ENCODE results near the gene PPP3CA.
"Not testable (repeated sequence)": the region's sequence is repeated elsewhere in the genome, so short reads cannot be mapped to it uniquely, and the experiment has no call there.

Gene PPP3CA

GRCh38 chr4:101244349-101244748 is 103.0 kb downstream of the PPP3CA start:
- no peak for DNase-seq

DNA sequence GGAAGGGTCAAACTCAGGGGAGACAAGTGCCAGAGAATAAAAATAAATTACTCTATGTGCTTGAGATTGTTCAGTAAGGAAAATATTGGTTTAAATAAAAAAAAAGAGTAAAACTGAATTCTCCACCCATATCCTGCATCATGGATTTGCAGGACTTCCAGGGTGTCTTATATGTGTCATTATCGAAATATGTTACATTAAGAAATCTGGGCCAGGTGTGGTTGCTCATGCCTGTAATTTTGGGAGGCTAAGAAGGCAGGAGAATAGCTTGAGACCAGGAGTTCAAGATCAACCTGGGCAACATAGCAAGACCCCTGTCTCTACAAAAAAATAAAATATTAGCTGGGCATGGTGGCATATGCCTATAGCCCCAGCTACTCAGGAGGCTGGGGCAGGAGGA is 104.9 kb downstream of the PPP3CA start:
- no peak for DNase-seq

- no peak for DNase-seq
Observed at GRCh38 chr4:101240099-101240498, 107.2 kb downstream of the PPP3CA start.

DNA sequence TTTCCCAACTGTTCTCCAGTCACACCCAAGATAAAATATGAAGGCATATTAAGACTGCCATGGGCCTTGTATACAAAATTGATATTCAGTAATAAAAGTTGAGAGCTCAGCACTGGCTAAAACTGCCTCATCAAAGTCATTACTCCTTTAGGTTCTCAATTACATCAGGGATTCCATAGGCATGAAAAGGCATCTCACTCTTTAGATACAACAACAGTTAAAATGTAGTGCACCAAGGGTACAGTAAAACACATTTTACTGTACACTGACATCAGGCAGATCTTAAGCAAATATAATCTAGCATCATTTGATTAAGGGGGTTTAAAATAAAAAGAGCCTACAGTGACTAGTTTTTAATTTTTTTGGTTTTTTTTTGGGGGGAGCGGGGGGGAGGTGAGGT is 107.7 kb downstream of the PPP3CA start:
- no peak for DNase-seq

DNA sequence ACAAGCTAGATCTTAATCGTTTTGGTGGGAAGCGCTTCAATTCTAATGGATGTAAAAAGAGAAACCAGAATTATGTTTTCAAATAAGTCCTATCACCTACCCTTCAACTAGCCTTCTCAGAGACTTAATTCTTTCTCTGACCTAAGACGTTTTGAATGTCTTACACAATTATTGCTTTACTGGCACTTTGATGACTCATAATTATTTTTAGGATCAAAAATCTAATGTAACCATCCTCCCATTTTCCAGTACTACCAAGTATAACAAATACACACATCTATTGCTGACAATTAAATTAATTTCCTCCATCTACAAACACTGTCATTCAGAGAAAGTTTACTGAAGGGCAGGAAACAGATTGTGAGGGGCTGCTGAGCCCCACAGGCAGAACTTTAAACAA is 108.6 kb downstream of the PPP3CA start:
- no peak for DNase-seq

DNA sequence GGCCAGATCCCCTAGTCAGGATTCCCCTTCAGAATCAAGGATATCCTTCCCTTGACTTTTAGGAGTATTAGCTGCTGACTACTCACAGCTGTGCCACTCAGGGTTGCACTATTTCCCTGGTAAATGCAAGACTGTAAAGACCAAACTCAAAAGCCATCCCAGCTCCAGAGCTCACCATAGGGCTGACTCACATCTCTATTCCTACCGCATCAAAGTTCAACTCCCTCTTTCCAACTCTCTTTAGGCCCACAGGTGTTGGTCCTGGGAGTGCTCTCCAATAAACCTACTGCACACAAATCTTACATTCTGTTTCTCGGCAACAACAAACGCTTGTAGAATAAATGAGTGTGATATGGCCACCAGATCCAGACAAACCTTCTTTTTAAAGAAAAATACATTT is 109.6 kb downstream of the PPP3CA start:
- DNase-seq: no peak

- DNase-seq: no peak
Observed at GRCh38 chr4:101236097-101236496, 111.2 kb downstream of the PPP3CA start.

DNA sequence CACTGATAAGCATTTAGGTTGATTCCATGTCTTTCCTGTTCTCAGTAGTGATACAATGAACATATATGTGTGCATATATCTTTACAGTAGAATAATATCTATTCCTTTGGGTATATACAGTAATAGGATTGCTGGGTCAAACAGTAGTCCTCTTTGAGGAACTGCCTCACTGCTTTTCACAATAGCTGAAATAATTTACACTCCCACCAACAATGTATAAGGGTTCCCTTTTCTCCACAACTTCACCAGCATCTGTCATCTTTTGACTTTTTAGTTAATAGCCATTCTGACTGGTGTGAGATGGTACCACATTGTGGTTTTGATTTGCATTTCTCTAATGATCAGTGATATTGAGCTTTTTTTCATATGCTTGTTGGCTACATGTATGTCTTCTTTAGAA is 113.2 kb downstream of the PPP3CA start:
- not testable (repeated sequence) for DNase-seq

DNA sequence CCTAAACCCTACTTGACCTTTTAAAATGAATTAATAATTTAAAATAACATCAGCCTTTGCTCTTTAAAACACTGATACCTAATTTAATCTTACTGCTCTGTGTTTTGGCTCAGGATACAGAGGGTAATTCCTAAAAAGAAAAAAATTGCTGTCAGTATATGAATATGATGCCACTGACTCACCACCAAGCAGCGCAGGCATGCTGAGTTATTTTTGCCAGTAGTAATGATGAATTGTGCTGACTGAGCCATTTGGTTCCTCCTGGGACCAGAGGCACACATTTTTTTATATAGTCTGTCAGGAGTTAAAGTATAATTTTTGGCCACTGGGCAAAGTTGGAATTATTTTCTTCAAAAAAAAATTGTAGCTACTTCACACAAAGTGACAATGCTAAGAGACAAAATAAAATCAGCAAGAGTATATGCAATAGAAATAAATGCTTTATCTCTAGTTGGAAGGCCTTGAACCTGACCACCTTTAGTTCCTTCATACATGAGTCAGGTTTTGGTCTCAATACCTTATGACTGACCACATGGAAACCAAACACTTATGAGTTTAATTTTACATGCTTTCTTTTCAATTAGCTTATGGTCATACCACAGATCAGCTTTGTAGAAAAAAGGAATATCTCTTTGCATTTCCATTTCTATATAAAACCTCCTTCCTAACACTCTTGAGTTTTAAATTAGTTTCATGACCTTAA is 115.1 kb downstream of the PPP3CA start:
- DNase-seq: no peak

DNA sequence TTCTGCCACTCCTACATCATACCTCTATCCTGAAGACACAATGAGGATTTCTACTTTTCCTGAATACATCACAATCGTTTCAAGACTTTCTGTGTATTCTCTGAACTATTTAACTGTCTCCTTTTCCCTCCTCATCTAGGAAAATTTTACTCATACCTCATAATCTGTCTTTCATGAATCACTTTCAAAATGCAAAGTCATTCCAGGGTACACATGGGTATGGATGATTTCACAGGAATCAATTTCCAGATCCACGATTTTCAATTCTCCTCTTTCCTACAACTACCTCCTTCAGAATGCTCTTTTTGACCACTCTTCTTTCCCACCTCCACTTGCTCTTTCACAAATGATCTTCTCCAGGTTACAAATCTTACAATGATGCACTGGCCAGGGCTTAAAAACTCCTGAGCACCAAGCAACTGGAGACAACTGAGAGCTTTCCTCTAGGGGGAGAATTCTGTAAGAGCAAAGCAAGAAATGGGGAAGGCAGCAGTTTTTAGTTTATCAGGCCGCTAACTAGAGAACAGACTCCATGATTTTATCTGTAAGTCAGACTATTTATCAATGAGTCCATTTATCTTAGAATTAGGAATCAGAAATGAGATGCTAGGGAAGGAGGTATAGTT is 116.4 kb downstream of the PPP3CA start:
- no peak for DNase-seq

DNA sequence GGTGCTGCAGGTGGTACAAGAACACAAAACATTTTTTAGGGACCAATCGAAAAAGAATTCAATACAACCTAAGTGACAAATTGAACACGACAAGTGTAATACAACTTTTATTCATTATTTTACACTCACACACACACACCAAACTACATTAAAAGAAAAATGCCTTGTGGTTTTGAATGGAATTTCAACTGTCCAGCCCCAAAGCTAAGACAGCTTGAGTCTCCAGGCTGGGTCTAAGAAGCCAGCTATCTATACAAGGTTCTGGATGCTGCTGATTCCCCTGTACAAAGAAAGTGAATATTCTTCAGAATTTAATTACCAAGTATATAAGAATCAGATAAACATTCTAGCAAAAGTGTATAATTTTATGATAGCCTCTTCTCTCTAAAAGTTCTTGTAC is 118.2 kb downstream of the PPP3CA start:
- no peak for DNase-seq

- no peak for DNase-seq
Observed at GRCh38 chr4:101227715-101228114, 119.6 kb downstream of the PPP3CA start.

- no peak for DNase-seq
Observed at GRCh38 chr4:101224358-101225218, 122.7 kb downstream of the PPP3CA start.

DNA sequence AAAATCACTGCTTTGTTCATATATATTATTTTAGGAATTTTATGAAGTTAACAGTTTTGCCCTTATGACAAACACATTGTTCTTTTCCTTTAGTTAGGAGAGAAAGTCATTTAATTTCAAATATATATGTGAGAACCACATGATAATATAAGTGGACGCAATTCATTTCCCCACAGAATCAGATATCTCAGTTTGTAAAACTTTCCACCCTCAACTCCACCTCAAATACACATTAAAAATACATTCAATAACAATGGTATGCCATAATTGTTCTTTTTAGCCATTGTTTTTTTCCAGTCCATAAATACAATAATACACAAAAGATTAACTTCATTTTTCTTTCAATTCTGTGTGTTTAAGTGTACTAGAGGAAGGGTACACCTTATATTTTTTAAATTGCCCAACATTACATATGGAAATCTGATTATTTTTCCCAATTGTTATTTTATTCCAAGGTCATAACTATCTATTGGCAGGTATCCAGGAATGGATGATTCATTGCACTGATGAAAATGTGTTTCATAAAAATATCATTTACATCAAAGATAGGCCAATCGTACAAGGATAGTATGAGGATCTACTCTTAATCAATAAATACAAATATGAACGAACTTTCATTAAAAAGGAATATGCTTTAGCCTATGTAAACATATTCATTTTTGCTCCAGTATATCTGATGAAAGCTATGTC is 125.0 kb downstream of the PPP3CA start:
- DNase-seq: no peak

DNA sequence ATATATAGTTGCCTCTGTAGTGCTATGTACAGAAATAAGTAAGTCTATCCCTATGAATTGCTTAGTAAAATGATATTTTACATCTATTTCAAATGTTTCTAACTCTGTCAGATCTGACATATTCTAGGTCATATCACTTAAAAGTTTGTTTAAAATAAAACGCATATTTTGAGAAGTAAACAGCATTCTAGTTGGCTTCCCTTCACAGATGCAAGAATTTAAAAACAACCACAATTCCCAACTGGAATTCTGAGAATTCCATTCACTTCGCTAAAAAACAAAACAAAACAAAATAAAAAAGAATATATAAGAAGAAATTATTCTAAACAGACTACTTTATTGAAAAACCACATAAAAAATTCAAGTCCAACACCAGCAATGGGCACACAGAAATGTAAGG is 126.0 kb downstream of the PPP3CA start:
- no peak for DNase-seq

GRCh38 chr4:101218894-101219293 is 128.4 kb downstream of the PPP3CA start:
- no peak for DNase-seq

DNA sequence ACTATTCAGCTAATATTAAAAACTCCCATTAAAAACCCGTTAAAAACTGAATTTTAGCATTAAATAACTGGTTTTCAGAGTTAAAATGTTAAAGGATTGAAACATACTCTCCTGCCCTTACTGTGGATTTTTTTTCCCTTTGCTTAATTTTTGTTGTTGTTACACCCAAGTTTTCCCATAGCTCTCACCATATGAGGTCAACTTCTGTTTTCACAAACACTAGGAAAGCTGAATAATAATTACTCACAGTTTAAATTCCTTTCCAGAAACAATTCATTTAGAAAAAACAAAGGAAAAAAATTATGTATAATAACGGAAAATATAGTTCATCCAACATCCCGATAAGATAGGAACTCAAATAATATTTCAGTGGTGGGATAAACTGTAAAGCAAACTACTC is 129.0 kb downstream of the PPP3CA start:
- no peak for DNase-seq

GRCh38 chr4:101217353-101218031 is 129.8 kb downstream of the PPP3CA start:
- no peak for DNase-seq

DNA sequence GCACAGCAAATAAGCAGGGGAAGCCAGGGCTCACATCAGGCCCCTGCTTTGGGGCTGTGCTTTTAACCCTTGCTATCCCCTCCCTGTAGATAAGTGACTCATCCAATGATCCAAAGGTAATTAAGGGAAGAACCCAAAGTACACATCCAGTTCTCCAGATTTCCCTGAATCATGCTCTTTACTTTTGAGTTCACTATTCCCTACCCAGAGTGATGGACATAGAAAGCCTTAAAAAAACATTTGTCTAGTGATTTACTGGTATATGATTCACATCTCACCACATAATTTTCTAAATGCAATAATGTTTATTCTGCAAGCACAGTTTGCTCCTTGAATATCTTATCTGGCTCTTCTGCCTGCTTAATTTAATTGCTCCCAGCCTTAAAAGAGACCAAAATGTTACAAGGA is 136.2 kb downstream of the PPP3CA start:
- no peak for DNase-seq

DNA sequence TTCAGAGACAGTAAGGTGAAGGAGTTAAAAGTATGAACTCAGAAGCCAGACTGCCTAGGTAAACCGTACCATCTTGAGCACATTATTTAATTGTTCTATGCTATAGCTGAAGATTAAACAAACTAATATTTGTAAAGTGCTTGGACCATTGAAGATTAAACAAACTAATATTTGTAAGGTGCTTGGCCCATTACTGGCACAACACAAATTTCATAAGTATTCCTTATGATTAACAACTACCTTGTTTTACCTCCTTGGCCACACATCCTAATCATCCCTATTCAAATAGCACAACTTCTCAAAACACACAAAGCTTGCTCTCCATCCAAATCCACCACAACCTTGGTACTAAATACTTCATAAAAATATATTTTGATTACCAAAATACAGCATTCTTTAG is 137.0 kb downstream of the PPP3CA start:
- no peak for DNase-seq

DNA sequence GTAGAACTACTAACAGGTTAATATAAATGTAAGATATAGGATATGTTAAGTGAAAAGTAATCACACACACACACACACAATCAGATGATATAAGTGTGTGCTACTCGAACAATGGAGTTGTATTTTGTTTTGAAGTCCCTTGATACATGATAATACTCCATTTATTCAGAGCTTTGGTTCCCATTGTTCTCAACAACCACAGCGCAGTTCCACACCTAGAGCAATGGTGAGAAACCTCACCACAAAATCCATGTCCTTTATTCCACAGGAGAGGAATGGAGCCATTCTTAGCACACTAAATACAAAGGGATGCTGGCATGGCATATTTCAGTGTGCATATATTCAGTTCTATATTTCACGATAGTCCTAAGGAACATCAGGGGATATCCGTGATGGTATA is 139.2 kb downstream of the PPP3CA start:
- no peak for DNase-seq

GRCh38 chr4:101205916-101206315 is 141.4 kb downstream of the PPP3CA start:
- DNase-seq: no peak

DNA sequence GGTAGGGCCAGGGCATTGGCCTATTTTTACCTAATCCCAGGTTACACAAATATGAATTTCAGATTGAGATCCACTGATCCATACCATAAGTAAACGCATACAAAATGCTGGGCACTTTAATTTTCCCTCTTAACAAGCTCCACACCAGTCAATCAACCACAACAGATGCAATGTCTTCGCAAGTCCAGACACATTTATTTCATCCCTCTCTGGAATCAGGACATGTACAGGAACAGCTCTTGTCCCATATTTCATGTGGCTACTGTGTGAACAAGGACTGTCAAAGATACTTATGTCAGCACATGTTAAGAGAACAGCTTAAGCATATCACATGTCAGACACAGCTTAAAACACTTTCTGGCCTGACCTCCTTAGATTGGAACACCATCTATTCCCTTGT is 145.9 kb downstream of the PPP3CA start:
- DNase-seq: no peak
